Activated T-cell treated with anti-CD3 and anti-CD28 coated beads, Interleukin-2, amount 50 U/mL, for 4 hours (primary cell): Measurements from ENCODE around the gene GATA5. TPM values are rescaled to one million over a fixed set of nuclear protein-coding genes. Genes with fewer than 3 reads are reported as not detected.
"Not testable (repeated sequence)": the region's sequence is repeated elsewhere in the genome, so short reads cannot be mapped to it uniquely, and the experiment has no call there.

Experiments used
- ATAC-seq, 2 donors: fragments of 200-7000 bp; cut with Tn5 transposase; one replicate each; pipeline ENCODE4 v1.10.0; 2021
- DNase-seq: peaks from one replicate; pipeline ENCODE4 v3.0.0-alpha.2; 2020
- H3K27me3 Mint-ChIP-seq: one replicate; pipeline ENCODE4 v1.8.0; 2021; ENCODE audit warnings: low read depth, mixed read lengths
- H3K36me3 Mint-ChIP-seq: one replicate; pipeline ENCODE4 v1.8.0; 2022; ENCODE audit warnings: mixed read lengths; ENCODE audit not compliant: insufficient read depth
- H3K4me1 Mint-ChIP-seq: one replicate; pipeline ENCODE4 v1.8.0; 2021; ENCODE audit warnings: low read depth, mixed read lengths
- H3K4me3 Mint-ChIP-seq: one replicate; pipeline ENCODE4 v1.8.0; 2021; ENCODE audit warnings: mild to moderate bottlenecking, moderate library complexity, mixed read lengths
- H3K9me3 Mint-ChIP-seq: one replicate; pipeline ENCODE4 v1.8.0; 2021; ENCODE audit warnings: mixed read lengths
- total RNA-seq, 3 donors: library from RNA; stranded (reverse); gene quantifications; one replicate each; pipeline ENCODE4 v1.2.1, GENCODE V29; 2021

The GATA5 gene
- total RNA-seq, 3 donors from 2014 or later, result not detected

DNA sequence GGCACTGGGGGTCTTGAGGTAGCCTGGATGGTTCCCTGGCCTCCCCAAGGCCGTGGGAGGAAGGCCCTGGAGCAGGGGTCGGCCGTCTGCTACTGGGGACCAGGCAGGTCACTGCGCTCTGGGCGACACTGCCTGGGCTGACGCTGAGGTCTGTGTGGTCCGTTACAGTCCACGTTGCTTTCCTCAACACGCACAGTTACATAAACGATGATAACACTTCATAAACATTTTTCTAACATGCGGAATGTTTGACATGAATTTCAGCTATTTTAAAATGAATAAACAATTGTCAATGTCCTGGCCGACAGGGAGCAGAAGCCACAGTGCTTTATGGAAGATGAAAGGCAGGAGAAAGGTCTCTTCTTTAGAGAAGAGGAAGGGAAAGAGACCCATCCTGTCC is 38.3 kb downstream of the GATA5 start:
- DNase-seq (no peak), ATAC-seq (no peak)
- Mint-ChIP-seq H3K9me3 (no peaks in the 10 kb centered on the region), H3K4me3 (no peak overlapping the region), H3K27me3 (peaks cover 33% of the 10 kb centered on the region), H3K4me1 (no peaks in the 10 kb centered on the region), H3K36me3 (no peaks in the 10 kb centered on the region)

- no peaks in the 10 kb centered on the region for H3K4me1 Mint-ChIP-seq
- no peaks in the 10 kb centered on the region for H3K9me3 Mint-ChIP-seq
- DNase-seq (no peak), ATAC-seq (no peak)
- H3K4me3 Mint-ChIP-seq, result no peak overlapping the region
- no peaks in the 10 kb centered on the region for H3K36me3 Mint-ChIP-seq
- H3K27me3 Mint-ChIP-seq, result peaks cover 33% of the 10 kb centered on the region
Measured at GRCh38 chr20:62436692-62437091, 39.1 kb downstream of the GATA5 start.

- DNase-seq (no peak), ATAC-seq (no peak)
- Mint-ChIP-seq H3K36me3 (no peaks in the 10 kb centered on the region), H3K9me3 (no peaks in the 10 kb centered on the region), H3K4me1 (no peaks in the 10 kb centered on the region), H3K27me3 (peaks cover 32% of the 10 kb centered on the region), H3K4me3 (no peak overlapping the region)
Measured at GRCh38 chr20:62433658-62434497, 41.9 kb downstream of the GATA5 start.

GRCh38 chr20:62430866-62431447 is 44.8 kb downstream of the GATA5 start:
- ATAC-seq (no peak), DNase-seq (no peak)
- peaks cover 27% of the 10 kb centered on the region for H3K27me3 Mint-ChIP-seq
- no peaks in the 10 kb centered on the region for H3K4me1 Mint-ChIP-seq
- H3K4me3 Mint-ChIP-seq, result no peak overlapping the region
- no peaks in the 10 kb centered on the region for H3K9me3 Mint-ChIP-seq
- H3K36me3 Mint-ChIP-seq, result no peaks in the 10 kb centered on the region

DNA sequence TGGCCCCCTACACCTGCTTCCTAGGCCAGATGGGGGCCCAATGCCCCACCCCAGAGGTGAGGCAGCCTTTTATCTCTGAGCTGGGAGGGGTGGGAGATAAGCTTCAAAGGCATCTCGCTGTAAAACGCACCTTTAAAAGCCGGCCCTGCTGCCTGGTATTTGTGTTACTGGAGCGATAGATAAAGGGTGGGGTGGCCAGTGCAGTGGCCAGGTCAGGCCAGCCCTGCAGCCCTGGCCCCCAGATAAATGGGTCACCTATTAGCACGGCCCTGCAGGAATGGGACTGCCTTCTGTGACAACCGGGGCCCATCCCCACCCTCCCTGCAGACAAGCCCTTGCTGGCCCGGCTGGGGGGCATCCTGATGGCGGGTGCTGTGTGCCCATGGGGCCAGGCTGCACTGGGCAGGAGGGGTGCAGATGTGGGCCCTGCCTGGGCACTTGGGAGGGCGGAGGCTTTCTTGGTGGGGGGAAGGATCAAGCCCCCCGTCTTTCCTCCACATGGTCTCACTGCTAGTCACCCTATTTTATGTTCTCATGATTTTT is 45.4 kb downstream of the GATA5 start:
- no peak overlapping the region for H3K4me3 Mint-ChIP-seq
- H3K4me1 Mint-ChIP-seq, result no peaks in the 10 kb centered on the region
- no peak for ATAC-seq
- H3K27me3 Mint-ChIP-seq, result peaks cover 22% of the 10 kb centered on the region
- DNase-seq, result no peak
- no peaks in the 10 kb centered on the region for H3K9me3 Mint-ChIP-seq
- no peaks in the 10 kb centered on the region for H3K36me3 Mint-ChIP-seq

DNA sequence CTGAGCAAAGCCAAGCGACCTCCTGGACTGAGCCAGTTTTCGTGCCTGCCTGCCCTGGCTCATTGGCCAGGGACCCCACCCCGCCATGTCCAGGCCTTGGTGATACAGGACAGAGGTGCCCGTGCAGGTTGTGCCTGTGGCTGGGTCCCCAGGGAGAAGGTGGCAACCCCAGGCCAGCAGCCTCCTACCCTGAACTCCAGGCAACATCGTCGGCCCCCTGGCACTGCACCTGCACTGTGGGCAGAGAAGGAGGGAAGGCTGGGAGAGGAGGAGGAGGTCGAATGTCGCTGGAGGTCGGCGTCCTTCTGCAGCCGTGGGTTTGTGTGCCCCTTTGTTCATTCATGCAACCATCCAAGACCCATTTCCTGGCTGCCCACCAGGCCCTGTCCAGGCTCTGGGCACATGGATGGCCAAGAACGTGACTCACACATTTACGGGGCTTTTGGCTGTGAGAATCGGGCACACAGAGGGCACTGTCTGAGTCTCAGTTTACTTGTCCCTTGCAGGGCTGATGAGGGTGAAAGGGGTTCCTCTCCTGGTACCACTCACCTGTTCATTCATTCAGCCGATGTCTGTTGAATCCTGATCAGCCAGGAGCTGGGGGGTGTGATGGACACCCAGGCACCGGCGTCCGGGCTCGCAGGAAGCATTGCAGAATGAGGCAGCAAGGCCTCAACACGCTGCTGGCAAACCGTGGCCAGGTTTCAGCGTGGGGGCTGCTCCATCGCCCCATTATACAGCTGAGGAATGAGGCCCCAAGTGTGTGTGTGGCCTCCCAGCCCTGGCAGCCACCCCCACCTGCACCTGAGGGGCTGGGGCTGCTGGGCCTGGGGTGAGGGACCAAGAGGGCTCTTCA is 46.1 kb downstream of the GATA5 start:
- no peak for ATAC-seq
- no peak for DNase-seq
- Mint-ChIP-seq H3K4me3 (no peak overlapping the region), H3K36me3 (no peaks in the 10 kb centered on the region), H3K4me1 (no peaks in the 10 kb centered on the region), H3K27me3 (peaks cover 21% of the 10 kb centered on the region), H3K9me3 (no peaks in the 10 kb centered on the region)

- H3K27me3 Mint-ChIP-seq, result peaks cover 14% of the 10 kb centered on the region
- no peak for DNase-seq
- no peak overlapping the region for H3K4me3 Mint-ChIP-seq
- H3K36me3 Mint-ChIP-seq, result no peaks in the 10 kb centered on the region
- no peaks in the 10 kb centered on the region for H3K9me3 Mint-ChIP-seq
- no peak for ATAC-seq
- no peaks in the 10 kb centered on the region for H3K4me1 Mint-ChIP-seq
Measured at GRCh38 chr20:62428396-62429295, 47.1 kb downstream of the GATA5 start.

DNA sequence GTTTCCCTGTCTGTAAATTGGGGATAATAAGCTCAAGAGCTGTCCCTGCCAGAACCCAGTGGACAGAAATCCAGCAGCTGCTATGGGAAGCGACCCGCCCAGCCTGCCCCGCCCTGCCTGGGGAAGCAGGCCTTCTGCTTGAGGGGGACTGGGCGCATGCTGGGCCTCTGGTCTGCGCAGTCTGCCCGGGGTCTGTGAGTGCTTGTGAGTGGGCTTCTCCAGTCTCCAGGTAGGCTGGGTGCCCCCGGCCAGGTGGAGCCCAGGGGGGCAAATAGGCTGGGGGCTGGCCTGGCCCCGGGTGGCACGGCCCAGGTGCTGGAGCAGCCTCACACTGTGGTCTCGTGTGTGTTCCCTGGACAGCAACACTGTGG is 47.8 kb downstream of the GATA5 start:
- Mint-ChIP-seq H3K9me3 (no peaks in the 10 kb centered on the region), H3K4me1 (no peaks in the 10 kb centered on the region), H3K36me3 (no peaks in the 10 kb centered on the region), H3K27me3 (peaks cover 16% of the 10 kb centered on the region), H3K4me3 (no peak overlapping the region)
- ATAC-seq, result no peak
- no peak for DNase-seq

GRCh38 chr20:62427172-62428001 is 48.4 kb downstream of the GATA5 start, which contains the start of gene RBBP8NL:
Gene RBBP8NL (minus strand): TSS chr20:62427539. CDS start chr20:62419647, 7,892 bp downstream.
- Mint-ChIP-seq H3K9me3 (no peaks in the 10 kb centered on the region), H3K36me3 (no peaks in the 10 kb centered on the region), H3K4me1 (no peaks in the 10 kb centered on the region), H3K4me3 (no peak within 1 kb of the TSS), H3K27me3 (peaks cover 16% of the 10 kb centered on the region)
- ATAC-seq, result no peak
- no peak for DNase-seq

GRCh38 chr20:62426699-62427131 is 49.1 kb downstream of the GATA5 start:
- no peaks in the 10 kb centered on the region for H3K4me1 Mint-ChIP-seq
- ATAC-seq (no peak), DNase-seq (no peak)
- H3K9me3 Mint-ChIP-seq, result no peaks in the 10 kb centered on the region
- no peaks in the 10 kb centered on the region for H3K36me3 Mint-ChIP-seq
- H3K4me3 Mint-ChIP-seq, result no peak overlapping the region
- peaks cover 16% of the 10 kb centered on the region for H3K27me3 Mint-ChIP-seq

DNA sequence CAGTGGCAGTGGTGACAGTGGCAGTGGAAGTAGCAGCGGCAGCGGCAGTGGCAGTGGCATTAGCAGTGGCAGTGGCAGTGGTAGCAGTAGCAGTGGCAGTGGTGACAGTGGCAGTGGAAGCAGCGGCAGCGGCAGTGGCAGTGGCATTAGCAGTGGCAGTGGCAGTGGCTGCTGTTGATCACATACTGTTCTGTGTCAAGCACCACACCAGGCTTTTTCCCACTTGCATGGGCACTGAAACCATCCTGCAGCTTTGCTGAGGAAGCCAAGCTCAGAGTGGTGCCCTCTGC is 49.8 kb downstream of the GATA5 start:
- not testable (repeated sequence) for H3K9me3 Mint-ChIP-seq, DNase-seq, H3K36me3 Mint-ChIP-seq, H3K4me3 Mint-ChIP-seq, H3K4me1 Mint-ChIP-seq, ATAC-seq
- peaks cover 12% of the 10 kb centered on the region for H3K27me3 Mint-ChIP-seq

DNA sequence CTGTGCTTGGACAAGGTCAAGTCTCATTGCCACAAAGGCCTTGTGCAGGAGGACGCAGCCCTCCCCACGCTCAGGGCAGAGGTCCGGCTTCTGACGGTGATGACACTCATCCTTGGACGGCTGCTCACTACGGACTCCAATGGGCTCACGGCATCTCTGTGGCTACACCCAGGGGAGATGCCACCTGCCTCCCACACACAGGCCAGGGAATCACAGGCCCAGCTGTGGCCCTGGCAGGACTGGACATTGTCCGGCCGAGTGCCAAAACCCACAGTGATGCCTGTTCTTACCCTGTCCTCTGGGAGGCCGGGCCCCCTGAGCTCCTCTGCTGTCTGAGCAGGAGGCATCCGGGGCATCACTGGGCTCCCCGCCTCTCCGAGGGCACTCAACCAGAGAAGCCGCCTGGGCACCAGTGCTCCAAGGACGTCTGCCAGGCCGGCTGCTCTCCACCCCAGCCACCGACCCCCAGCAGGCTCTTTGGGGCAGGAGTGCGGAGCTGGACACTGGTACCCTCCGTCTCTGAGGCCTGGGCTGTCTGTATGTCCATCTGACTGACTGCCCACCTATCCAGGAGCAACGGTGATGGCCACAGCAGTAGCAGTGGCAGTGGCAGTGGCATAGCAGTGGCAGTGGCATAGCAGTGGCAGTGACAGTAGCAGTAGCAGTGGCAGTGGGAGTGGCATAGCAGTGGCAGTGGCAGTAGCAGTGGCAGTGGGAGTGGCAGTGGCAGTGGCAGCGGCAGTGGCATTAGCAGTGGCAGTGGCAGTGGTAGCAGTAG is 50.3 kb downstream of the GATA5 start:
- H3K4me1 Mint-ChIP-seq, result no peaks in the 10 kb centered on the region
- peaks cover 11% of the 10 kb centered on the region for H3K27me3 Mint-ChIP-seq
- no peaks in the 10 kb centered on the region for H3K9me3 Mint-ChIP-seq
- DNase-seq (no peak), ATAC-seq (no peak)
- no peak overlapping the region for H3K4me3 Mint-ChIP-seq
- no peaks in the 10 kb centered on the region for H3K36me3 Mint-ChIP-seq
